CD4-positive, alpha-beta T cell (primary cell): Measurements from ENCODE around the gene PAX2. TPM values are rescaled to one million over a fixed set of nuclear protein-coding genes. Genes with fewer than 3 reads are reported as not detected.

Source experiments
- ATAC-seq: fragments of 200-7000 bp; cut with Tn5 transposase; one replicate; pipeline ENCODE4 v1.10.0; 2022; ENCODE audit warnings: mild to moderate bottlenecking; ENCODE audit not compliant: poor library complexity
- CTCF ChIA-PET: fragments of 350-600 bp; sonication (Branson Sonifier 250); formaldehyde crosslinking; loops from one replicate; lab custom pipeline; 2021; ENCODE audit warnings: antibody characterized with exemption, inconsistent platforms; lab: Charles Lee
- POLR2A ChIA-PET: fragments of 350-600 bp; sonication (Branson Sonifier 250); formaldehyde crosslinking; loops from one replicate; lab custom pipeline; 2021; ENCODE audit warnings: antibody characterized with exemption, inconsistent platforms; lab: Charles Lee
- DNase-seq, 14 experiments: peaks; one replicate each; pipeline ENCODE4 v3.0.0-alpha.2; 2013 to 2020; ENCODE audit warnings: mixed read lengths in 2 of 14
- H3K27ac ChIP-seq, 2 donors: one replicate each; pipeline versions ENCODE4 v1.5.1 to v1.7.0; 2013; ENCODE audit warnings: low read length in 2 of 2, low read depth in 1 of 2, mild to moderate bottlenecking in 1 of 2
- H3K27me3 ChIP-seq, 2 experiments: 1 replicate in 1 of 2; 2 replicates in 1 of 2; pipeline versions ENCODE4 v1.6.1 to v1.7.0; 2013; ENCODE audit warnings: low read length in 2 of 2, control low read depth in 1 of 2, mild to moderate bottlenecking in 1 of 2, moderate library complexity in 1 of 2; ENCODE audit not compliant: insufficient read depth in 2 of 2, control insufficient read depth in 1 of 2
- H3K36me3 ChIP-seq: one replicate; pipeline ENCODE4 v1.6.1; 2013; ENCODE audit warnings: low read length, control low read depth; ENCODE audit not compliant: insufficient read depth
- H3K4me1 ChIP-seq: one replicate; pipeline ENCODE4 v1.6.1; 2013; ENCODE audit warnings: low read length, control low read depth; ENCODE audit not compliant: insufficient read depth
- H3K4me3 ChIP-seq: one replicate; pipeline ENCODE4 v1.5.1; 2013; ENCODE audit warnings: mild to moderate bottlenecking, low read length, moderate library complexity
- H3K9me3 ChIP-seq, 2 experiments: 1 replicate in 1 of 2; 2 replicates in 1 of 2; pipeline versions ENCODE4 v1.6.1 to v1.7.0; 2013; ENCODE audit warnings: low read length in 2 of 2, mild to moderate bottlenecking in 2 of 2, control low read depth in 1 of 2, moderate library complexity in 1 of 2; ENCODE audit not compliant: control insufficient read depth in 1 of 2, insufficient read depth in 1 of 2
- H3K27ac Mint-ChIP-seq: one replicate; pipeline ENCODE4 v1.8.0; 2020; ENCODE audit warnings: mixed read lengths
- H3K27me3 Mint-ChIP-seq: one replicate; pipeline ENCODE4 v1.8.0; 2021; ENCODE audit warnings: mixed read lengths
- H3K36me3 Mint-ChIP-seq: one replicate; pipeline ENCODE4 v1.8.0; 2021; ENCODE audit warnings: low read depth, mixed read lengths
- H3K4me1 Mint-ChIP-seq: one replicate; pipeline ENCODE4 v1.8.0; 2021; ENCODE audit warnings: low read depth, mixed read lengths
- H3K4me3 Mint-ChIP-seq: one replicate; pipeline ENCODE4 v1.8.0; 2020; ENCODE audit warnings: mild to moderate bottlenecking, mixed read lengths
- H3K9me3 Mint-ChIP-seq: one replicate; pipeline ENCODE4 v1.8.0; 2020; ENCODE audit warnings: mixed read lengths
- intact Hi-C, 2 experiments: fragments of 100-400 bp; cut with DNase I in 1 of 2; cut with micrococcal nuclease in 1 of 2; formaldehyde crosslinking; loops; one replicate each; pipeline versions ENCODE4 v1.15.1 to v1.9.0; 2023 to 2025; cut with DNase I, micrococcal nuclease
- total RNA-seq, 174 experiments: library from RNA in 2 of 174; stranded (reverse) in 2 of 174; gene quantifications; one replicate each; pipeline ENCODE4 v1.2.3 and lab custom pipeline; 2021 to 2026
- TF ChIP-seq, protein P1 (sequence below): fragments of 200-600 bp; IDR thresholded peaks from one replicate; pipeline ENCODE4 v1.8.0; 2022; ENCODE audit warnings: antibody characterized with exemption, mild to moderate bottlenecking

Gene PAX2
- total RNA-seq, 2 experiments from 2014 or later, result not detected

DNA sequence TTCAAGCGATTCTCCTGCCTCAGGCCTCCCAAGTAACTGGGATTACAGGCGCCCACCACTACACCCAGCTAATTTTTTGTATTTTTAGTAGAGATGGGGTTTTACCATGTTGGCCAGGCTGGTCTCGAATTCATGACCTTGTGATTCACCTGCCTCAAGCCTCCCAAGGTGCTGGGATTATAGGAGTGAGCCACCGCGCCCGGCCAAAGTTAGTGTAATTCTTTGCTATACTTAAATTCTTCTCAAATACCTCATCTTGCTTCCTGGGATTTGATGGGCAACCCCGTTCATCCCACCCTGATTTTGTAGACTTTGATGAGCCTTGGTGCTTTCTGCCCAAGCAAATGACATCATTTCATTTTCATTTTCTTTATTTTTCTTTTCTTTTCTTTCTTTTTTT, 54.5 kb downstream of the PAX2 start:
- ChIA-PET CTCF (no interaction called here), POLR2A (no interaction called here)
- TF ChIP-seq, protein P1, sequence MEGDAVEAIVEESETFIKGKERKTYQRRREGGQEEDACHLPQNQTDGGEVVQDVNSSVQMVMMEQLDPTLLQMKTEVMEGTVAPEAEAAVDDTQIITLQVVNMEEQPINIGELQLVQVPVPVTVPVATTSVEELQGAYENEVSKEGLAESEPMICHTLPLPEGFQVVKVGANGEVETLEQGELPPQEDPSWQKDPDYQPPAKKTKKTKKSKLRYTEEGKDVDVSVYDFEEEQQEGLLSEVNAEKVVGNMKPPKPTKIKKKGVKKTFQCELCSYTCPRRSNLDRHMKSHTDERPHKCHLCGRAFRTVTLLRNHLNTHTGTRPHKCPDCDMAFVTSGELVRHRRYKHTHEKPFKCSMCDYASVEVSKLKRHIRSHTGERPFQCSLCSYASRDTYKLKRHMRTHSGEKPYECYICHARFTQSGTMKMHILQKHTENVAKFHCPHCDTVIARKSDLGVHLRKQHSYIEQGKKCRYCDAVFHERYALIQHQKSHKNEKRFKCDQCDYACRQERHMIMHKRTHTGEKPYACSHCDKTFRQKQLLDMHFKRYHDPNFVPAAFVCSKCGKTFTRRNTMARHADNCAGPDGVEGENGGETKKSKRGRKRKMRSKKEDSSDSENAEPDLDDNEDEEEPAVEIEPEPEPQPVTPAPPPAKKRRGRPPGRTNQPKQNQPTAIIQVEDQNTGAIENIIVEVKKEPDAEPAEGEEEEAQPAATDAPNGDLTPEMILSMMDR, result no peak
- Histone ChIP-seq H3K4me3 (no peak overlapping the region), H3K27me3 (peaks cover 25 to 38% of the 10 kb centered on the region in 2 experiments), H3K36me3 (no peaks in the 10 kb centered on the region), H3K9me3 (no peaks in the 10 kb centered on the region), H3K4me1 (no peaks in the 10 kb centered on the region), H3K27ac (no peak overlapping the region)
- Mint-ChIP-seq H3K27me3 (peaks cover 78% of the 10 kb centered on the region), H3K4me3 (no peak overlapping the region), H3K36me3 (no peaks in the 10 kb centered on the region), H3K27ac (no peak overlapping the region), H3K4me1 (no peaks in the 10 kb centered on the region), H3K9me3 (no peaks in the 10 kb centered on the region)
- ATAC-seq (no peak), DNase-seq (no peak)
- intact Hi-C loops, result no loop called here

DNA sequence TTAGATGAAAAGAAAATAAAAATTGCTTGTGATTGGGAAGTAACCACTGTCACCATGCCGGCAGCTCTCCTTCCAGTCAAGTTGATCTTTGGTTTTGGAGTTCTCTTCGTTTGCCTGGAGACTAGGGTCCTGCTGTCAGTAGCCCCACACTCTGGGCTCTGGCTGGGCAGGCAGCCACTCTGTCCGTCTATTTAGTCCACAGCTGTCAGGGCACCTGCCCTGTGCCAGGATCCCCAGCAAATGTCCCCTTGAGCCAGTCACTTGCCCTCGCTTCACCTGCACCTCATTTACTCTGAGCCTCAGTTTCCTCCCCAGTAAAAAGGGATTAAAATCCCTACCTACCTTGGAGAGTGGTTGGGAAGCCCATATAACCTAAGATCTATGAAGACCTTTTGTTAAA, 55.5 kb downstream of the PAX2 start:
- H3K4me1 ChIP-seq, result no peaks in the 10 kb centered on the region
- no peak overlapping the region for H3K4me3 ChIP-seq
- H3K27me3 Mint-ChIP-seq, result peaks cover 77% of the 10 kb centered on the region
- no peaks in the 10 kb centered on the region for H3K9me3 Mint-ChIP-seq
- intact Hi-C loops, result no loop called here
- ATAC-seq (no peak), DNase-seq (no peak)
- TF ChIP-seq, protein P1, result no peak
- ChIA-PET POLR2A (no interaction called here), CTCF (no interaction called here)
- H3K27ac Mint-ChIP-seq, result no peak overlapping the region
- H3K9me3 ChIP-seq, result no peaks in the 10 kb centered on the region
- peaks cover 26 to 44% of the 10 kb centered on the region in 2 experiments for H3K27me3 ChIP-seq
- no peaks in the 10 kb centered on the region for H3K4me1 Mint-ChIP-seq
- H3K36me3 Mint-ChIP-seq, result no peaks in the 10 kb centered on the region
- H3K27ac ChIP-seq, result no peak overlapping the region
- H3K36me3 ChIP-seq, result no peaks in the 10 kb centered on the region
- H3K4me3 Mint-ChIP-seq, result no peak overlapping the region

DNA sequence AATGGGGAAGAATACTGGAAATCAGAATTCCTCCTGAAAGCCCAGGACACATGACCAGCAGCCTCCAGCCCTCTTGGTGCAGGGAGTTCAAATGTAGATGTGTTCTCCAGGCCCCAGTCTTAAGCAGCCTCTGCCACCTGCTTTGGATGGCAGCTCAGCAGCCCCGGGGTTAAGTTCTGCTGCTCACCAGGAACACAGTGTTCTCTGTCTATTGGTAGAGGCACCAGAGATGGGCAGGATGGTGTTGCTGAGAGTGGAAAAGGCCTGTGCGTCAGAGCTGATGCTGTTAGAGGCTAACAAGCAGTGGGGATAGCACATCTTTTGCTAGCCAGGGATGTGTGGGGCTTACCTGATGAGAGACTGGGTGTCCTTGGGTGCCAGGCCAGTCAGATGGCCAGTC, 56.8 kb downstream of the PAX2 start:
- Histone ChIP-seq H3K4me1 (no peaks in the 10 kb centered on the region), H3K27me3 (peaks cover 26 to 56% of the 10 kb centered on the region in 2 experiments), H3K4me3 (no peak overlapping the region), H3K9me3 (no peaks in the 10 kb centered on the region), H3K36me3 (no peaks in the 10 kb centered on the region), H3K27ac (no peak overlapping the region)
- Mint-ChIP-seq H3K4me1 (no peaks in the 10 kb centered on the region), H3K9me3 (no peaks in the 10 kb centered on the region), H3K27ac (no peak overlapping the region), H3K27me3 (peaks cover 81% of the 10 kb centered on the region), H3K4me3 (no peak overlapping the region), H3K36me3 (no peaks in the 10 kb centered on the region)
- ChIA-PET CTCF (no interaction called here), POLR2A (no interaction called here)
- intact Hi-C loops, result no loop called here
- TF ChIP-seq, protein P1, result no peak
- DNase-seq, result no peak
- no peak for ATAC-seq
